GM21576 (cell line): ENCODE measurements around the gene TBX18.
A peak's percentile ranks its signal among the peaks of the same experiment; 100 is the strongest.

Source experiments
- ATAC-seq: cut with Tn5 transposase; IDR thresholded peaks from one replicate; pipeline ENCODE4 v1.9.1; 2021; ENCODE audit warnings: mild to moderate bottlenecking, moderate library complexity; ENCODE audit not compliant: unreplicated experiment

TBX18 gene

DNA sequence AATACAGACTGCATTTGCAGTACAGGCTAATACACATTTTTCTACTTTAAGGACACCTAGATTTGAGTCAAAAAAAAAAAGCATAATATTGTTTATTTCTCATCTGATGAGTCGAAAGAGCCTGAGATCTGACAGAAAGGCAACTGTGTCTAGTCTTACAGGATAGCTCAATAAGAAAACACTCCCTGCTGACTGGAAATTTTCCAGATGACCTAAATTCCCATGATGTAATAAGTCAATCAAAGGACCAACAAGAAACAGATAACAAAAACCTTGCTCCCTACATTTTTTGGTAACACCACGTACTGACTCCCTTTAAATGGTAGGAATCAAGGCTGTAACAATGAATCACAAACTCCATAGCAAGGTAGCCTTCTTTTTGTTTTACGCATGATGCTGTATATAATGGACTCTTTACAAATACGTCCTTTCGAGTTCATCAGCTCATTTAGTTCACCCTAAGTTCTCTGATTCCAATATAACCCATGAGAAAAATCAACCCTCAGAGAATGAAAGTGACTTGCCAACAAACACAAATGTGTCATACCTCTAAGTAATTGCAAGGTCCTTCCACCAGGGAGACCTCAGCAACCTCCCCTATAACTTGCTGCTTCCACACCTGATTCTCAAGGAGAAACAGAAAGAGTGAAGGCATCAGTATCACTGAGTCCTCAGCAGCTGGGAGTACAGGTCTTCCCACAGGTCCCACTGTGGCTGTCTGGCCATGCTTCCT, 12.1 kb downstream of the TBX18 start:
- ATAC-seq, result no peak

DNA sequence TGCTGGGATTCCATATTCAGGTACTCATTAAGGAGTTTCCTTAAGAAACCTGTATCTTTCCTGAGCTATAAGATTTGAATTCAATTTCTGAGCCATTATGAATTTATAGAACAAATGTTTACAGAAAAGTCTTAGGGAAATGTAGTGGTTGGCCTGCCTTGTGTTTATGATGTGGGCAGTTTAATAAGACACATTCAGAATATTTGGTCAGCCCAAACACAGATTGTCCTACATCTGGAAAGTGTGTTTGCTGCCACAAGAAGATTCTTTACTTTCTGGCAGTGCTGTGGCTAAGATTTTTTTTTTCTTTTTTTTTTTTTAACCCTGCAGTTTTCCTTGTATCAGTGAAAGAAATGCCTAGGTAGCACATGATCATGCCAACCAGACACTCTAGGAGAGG, 15.2 kb downstream of the TBX18 start:
- no peak for ATAC-seq

DNA sequence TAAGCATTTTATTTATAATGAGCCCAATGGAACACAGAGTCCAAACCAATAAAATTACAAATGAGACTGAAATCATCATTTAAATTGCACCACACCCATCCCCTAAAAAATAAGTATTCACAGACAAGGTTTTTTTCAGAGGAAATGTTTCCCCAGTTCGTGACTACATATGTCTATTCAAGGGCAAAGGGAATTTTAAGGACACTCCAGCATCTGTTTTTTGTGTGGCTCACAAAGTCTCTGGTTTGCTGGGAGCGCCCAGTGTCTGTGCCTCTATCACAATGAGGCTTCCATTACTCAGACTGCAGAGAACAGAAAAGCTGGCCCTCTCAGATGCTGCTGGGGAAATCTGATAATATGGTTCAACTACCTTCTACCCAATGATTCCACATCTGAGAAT, 16.0 kb downstream of the TBX18 start:
- ATAC-seq, result no peak

DNA sequence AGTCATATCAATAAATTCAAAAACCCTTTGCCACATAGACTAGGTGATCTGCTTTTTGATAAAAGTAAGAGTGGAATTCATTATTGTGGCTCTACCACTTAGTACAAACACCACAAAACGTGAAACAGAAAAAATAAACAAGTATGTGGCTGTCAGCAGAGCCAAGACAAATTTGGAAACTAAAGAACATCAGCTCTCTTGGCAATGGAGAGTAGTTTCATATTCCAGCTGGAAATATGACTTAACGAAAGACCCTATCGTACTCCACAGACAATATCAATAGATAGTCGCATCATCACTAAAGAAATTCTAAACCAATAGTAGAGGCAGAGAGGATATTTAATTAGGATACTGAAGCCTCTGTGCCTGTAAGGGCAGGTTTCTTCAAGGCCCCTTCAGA, 20.8 kb downstream of the TBX18 start:
- ATAC-seq, result no peak

DNA sequence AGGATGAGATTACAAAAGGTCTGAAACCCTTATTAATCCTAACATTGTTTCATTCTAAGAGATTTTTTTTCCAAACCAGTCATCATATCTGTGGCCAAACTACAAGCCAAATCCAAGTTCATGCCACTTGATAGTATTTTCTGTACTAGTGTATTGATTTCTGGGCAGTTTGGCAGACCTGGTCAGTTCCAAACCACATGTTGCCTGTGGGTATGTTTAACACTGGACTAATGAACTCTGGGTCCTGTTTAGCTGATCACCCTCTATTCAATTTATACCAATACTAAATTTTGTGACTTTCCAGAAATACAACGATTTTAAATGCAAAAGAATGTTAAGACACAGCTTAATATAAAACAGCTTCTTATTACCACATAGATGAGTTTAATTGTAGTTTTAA, 24.0 kb downstream of the TBX18 start:
- no peak for ATAC-seq

DNA sequence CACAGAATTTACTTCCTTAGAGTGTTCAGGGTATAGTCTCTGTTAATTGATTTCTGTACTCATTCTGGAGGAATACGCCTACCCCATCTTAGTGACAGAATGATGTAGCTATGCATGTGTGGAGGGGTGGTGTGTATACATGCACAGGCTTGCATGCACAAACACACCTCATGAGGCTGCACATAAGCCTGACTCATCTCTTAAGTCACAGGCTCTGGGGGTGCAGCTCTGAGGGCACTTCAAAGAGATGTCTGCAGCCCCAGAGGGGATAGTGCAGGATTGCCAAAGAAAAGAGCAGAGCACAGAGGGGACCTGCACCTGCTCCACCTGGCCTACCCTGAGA, 24.6 kb downstream of the TBX18 start:
- ATAC-seq, result no peak

DNA sequence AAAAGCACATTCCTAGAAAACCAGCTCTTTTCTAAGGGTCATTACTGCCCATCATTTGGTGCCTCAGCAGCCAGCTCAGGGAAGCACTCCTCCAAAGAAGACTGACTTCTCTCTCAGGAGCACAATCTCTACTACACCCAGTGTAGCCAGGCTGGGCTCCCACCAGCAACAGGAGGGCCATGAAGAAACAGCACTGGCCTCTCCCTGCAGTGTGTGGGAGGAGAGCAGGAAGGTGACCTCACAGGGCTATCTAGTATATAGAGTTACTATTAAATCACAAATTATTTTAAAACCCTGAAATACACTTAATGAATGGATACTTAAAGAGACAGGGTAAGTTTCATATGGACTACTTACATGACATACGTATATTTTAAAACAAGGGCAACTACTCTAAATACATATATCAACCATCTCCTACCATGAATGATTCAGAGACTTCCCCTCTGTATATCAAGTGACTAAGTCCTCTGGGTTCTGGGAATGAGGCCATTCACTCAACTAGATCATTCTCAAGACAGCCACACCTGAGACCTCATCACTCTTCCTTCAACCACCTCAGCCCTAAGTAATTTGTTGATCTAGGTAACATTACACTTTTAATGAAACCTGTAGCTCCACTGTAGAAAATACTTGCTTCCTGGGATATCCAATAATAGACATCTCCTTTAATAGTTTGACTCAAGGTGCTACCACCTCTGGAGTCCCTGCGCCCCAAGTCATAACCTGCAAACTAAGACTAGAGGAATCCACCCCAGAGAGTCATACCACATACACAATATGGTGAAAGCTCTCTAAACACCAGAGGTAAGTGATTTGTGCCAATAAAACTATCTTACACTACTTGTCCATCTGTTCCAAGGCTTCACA, 25.2 kb downstream of the TBX18 start:
- no peak for ATAC-seq

DNA sequence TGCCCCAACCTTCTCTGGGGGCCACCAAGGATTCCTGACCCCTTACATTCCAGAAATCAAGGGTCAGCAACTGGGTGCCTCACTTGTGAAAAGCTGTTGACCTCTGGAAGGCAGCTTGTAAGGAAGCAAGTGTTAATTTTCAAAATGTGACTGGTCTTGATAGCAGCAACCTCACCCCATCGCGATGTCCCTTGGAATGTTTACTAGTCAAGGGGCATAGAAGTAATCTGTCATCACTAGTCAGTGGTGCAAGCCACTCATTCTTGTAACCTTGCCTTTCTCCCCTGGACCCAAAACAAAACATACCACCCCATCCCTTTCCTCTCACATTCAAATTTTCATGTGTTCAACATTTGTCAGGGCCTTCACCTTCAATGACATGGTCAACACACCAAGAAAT, 30.5 kb downstream of the TBX18 start:
- ATAC-seq, result no peak

DNA sequence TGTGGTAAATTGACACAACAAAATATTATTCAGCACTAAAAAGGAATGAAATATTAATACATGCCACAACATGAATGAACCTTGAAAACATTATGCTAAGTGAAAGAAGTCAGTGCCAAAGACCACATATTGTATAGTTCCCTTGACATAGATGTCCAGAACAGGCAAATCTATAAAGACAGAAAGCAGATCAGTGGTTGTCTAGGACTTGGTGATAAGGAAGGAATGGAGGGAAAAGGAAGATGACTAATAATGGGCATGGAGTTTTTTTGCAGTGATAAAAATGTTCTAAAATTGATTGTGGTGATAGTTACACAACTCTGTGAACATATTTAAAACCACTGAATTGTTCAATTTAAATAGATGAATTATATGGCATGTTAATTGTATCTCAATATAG, 32.5 kb downstream of the TBX18 start:
- no peak for ATAC-seq

DNA sequence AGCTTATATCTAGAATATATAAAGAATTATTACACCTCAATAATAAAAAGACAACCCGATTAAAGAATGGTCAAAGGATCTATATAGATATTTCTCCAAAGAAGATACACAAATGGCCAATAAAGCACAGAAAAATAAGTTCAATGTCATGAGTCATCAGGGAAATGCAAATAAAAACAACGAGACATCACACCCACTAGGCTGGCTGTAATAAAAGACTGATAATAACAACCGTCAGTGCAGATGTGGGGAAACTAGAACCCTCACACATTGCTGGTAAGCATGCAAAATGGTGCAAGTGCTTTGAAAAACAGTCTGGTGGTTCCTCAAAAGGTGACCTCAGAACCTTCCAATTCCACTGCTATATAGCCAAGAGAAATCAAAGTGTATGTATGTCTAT, 33.0 kb downstream of the TBX18 start:
- ATAC-seq, result no peak

DNA sequence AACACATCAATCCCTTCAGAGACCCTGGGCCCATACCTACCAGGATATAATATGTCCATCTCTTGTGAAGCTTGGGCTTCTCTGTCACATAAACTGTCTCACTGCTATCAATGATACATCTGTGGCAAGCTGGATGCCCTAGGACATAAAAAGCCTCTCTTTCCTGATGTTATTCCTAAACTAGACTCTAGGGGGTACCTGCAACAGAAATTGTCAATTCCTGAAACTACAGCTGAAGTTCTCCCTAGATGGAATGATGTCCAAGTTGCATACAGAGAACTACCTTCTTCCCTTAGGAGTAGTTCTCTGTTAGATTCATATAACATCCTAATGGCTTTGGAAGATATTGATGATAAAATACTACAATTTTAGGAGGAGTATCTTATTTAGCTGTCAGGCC, 35.8 kb downstream of the TBX18 start:
- no peak for ATAC-seq

DNA sequence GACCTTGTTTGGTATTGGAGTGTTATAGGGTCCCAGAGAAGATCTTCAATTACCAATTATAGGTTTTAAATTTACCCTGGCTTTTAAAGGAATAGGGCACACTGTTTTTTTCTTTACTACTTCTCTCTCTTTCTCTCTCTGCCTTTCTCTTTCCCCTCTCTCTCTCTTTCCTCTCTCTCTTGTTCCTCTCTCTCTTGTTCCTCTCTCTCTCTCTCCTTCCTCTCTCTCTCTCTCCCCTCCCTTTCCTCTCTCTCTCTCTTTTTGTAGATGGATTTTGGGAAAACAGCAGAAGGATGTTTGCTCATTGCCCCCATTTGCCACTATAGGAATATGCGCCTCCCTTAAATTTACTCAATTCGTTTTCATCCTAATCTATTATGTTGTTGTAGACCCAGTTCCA, 45.2 kb downstream of the TBX18 start:
- no peak for ATAC-seq

DNA sequence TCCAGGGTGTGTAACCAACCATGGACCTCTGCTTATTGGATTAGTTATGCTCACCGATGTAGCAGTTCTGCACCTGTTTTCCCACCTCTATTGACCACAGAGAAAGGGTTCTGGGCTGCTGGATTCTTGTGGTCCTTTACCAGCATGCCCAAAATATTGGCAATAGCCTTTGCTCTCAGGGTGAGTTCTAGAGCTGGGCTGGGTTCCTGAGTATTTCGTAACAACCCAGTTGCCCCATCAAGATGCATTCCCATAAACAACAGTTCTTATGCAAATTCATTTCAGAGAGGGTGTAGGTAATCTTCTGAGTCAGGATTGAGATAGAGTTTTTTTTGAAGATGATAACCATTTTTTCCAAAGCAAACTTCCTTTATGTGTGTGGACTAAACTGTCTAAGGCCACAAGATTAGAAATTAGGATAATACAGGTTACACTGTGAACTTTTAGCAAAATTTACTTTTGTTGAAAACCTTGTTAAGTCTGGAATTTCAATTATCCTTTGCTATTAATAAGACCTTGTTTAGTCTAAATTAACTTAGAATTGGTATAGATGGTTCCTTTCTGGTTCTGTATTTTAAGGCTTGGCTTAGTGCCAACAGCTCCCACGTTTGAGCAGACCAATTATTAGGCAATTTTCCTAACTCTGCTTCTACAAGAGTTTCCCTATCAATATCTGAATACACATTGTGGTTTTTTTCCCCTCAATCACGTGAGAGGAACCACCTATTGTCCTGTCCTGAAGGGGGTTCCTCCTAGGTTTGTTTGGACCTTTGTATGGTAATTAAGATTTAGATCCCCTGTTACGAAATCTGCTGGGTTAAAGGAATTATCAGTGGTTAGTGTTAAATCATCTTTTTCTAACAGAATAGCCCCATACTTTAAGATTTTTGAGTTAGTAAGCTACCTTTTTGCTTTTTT, 46.1 kb downstream of the TBX18 start:
- no peak for ATAC-seq

DNA sequence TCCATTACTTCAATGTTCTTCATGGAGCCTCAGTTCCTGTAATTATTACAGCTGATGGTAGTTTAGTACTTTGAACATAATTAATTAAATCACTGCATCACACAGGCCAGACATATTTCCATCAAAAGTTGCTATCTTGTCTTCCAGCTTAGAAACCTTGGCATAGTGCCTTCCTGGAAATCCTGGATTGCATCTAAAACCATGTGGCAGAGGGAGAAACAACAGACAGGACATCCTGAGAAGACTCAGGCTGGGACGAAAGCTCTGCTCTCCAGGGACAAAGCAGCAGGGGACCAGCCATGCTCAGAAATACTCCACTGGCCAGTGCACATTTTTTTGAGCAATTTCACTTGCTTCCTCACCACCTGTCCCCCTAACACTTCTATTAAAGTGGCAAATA, 55.3 kb downstream of the TBX18 start:
- no peak for ATAC-seq

DNA sequence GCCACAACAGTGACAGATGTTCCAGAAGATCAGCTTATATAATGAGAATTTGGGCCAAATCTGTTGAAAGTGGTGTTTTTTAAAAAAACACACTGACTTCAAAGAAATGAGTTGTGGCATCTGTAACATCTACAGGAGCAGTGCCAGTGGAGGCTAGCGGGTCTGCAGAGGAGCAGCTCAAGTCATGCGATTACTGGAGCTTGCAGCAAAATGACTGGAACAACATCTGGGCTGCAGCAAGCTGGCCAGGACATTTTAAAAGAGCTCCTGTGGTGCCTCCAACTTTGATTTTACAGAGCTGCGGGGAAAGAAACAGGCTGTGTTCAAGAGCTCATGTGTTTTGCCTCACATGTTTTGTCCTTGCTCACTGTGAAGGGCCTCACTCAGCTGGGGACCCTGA, 57.2 kb downstream of the TBX18 start:
- ATAC-seq, result no peak

DNA sequence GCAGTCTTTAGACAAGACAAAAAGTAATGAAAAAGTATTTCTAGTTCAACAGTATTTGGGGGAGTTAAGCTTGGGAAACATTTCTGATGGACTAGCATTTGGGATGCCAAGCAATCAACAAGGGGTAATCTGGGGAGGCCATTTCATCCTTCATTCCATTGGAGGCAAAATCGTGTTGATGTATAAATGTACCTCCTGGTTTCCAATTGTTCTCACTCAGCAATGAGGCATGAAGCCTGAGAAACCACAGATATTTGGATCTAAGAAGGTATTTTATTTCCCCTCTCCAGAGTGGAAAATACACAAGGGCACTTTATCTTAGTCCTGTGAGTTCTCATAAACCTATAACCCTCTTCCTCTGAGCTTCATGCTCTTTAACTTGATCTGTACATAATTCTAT, 68.2 kb downstream of the TBX18 start:
- ATAC-seq, result no peak

DNA sequence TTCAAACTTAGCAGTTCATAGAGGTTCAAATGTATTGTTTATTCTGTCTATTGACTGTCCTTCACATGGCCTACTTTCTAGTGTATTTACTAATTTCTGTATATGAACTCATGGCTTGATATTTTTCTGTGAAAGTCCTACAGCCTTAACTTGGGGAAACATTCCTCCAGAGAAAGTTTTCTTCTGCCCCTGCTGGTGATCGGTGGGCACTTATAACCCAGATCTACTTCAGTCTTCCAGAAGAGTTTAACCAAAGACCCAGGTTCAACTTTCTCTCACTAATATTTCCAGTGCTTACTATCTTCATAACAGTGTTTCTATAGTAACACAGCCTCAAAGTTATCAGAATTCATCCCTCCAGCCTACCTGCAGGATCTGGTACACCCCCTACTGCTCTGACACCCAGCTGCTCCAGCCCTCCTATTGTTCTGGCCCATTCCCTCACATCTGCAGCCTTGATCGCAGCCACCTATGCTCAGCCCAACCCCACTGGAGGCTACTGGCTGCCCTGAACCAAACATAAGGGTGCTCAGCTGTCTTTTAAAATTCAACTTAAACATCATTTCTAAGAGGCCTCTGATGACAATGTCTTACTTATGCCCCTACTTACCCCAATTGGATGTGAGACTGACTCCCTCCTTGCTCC, 72.3 kb downstream of the TBX18 start:
- no peak for ATAC-seq

DNA sequence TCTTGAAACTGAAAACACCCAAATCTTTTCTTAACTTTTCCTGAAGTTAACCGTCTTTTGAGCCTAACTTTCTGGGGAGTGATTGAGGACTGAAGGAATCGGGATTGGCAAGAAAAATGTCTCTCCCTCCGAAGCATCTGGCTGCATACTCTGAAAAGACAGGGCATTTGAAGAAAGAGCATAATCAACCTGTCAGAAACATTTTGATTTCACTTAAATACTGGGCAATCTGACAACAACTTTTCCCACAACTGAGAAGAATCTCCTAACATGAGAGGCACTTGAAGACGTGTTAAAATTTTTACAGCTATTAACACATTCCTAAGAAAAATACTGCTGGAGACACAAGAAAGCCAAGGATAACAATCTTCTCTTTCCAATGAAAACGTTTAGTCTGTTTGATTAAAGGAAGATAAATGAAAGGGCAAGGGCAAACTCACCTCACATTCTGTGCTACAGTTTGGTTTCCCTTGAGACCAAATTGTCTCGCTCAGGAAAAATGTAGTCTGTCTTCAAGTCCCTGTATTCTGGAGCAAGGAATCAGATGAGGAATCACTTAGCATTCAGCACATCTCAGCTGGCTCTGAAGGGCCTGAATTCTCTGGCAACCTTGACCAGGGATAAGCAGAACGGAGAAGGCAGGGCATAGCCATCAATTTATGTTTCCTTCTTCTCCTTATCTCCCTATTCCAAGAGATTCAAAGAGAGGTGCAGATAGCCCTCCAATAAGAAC, 76.1 kb downstream of the TBX18 start:
- no peak for ATAC-seq

DNA sequence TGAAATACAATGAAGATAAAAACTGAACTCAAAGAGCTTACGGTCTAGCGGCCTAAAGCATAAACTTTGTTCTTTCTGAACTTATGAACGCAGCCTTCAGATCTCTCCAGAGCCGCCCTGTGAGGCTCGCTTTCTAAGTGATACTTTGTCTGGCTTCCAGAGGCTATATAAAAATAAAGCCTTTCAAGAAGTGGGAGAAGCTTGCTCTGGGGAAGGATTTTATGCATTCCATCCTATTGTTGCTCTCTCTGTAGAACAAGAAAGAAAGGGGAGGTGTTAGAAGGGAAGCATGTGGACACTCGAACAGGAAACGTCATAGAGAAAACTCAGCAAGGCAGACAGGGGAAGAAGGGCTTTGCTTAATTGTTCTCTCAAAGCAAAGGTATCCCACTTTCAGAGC, 77.0 kb downstream of the TBX18 start:
- no peak for ATAC-seq

DNA sequence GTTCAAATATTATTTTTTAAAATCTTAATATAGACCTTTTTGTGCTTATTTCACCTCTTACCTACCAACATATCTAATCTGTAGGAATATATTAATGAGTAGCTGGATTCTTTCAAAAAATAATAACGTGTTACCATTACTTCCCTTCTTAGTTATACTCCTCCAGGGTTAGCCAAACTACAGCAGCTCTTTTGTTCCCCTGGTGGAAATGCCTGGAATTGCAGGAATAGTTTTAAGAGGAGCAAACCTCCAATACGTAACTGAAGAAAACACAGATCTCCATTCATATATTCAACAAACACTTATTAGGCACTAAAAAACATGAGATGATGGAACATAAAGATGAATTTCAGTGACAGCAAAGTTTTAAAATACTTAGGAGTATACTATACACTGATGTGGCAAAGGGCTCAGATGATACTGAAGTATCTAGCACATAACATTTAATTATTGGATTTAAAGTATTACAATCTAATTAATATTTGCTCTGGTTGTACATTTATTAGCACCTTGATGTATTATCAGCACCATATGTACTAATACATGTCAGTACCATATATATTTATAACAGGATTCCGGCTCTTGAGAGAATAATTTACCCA, 78.3 kb downstream of the TBX18 start:
- peak; percentile 47 for ATAC-seq
